Coronary artery (tissue), 2 donors: ENCODE data around the gene AP5S1.

Experiments
- DNase-seq: peaks from one replicate; pipeline ENCODE4 v3.0.0-alpha.2; 2017; ENCODE audit warnings: low spot score
- H3K27ac ChIP-seq, 2 donors: fragments of 200-600 bp; sonication (generic); one replicate each; pipeline ENCODE4 v1.5.1; 2016 to 2019
- H3K4me3 ChIP-seq: fragments of 200-600 bp; sonication (generic); 2 replicates; pipeline ENCODE4 v1.5.1; 2016; ENCODE audit warnings: mild to moderate bottlenecking, moderate library complexity
- CTCF ChIP-seq: fragments of 200-600 bp; sonication (generic); IDR thresholded peaks from one replicate; pipeline ENCODE4 v1.5.1; 2019; ENCODE audit warnings: antibody characterized with exemption

Gene AP5S1

GRCh38 chr20:3812975-3813847 lies 7.1 kb upstream of the AP5S1 start:
- Histone ChIP-seq H3K27ac (peak overlapping the region in 1 of 2 donors; percentile 93), H3K4me3 (no peak overlapping the region)
- no peak for TF ChIP-seq CTCF
- DNase-seq = no peak

- no peak for TF ChIP-seq CTCF
- no peak overlapping the region for H3K27ac ChIP-seq
- DNase-seq = no peak
- H3K4me3 ChIP-seq = no peak overlapping the region
Measured at GRCh38 chr20:3813848-3814581, 6.3 kb upstream of the AP5S1 start.

GRCh38 chr20:3814928-3815495 lies 5.3 kb upstream of the AP5S1 start:
- DNase-seq = no peak
- H3K27ac ChIP-seq = no peak overlapping the region
- no peak for TF ChIP-seq CTCF
- no peak overlapping the region for H3K4me3 ChIP-seq

GRCh38 chr20:3815703-3816315 lies 4.5 kb upstream of the AP5S1 start:
- no peak for TF ChIP-seq CTCF
- H3K27ac ChIP-seq = no peak overlapping the region

GRCh38 chr20:3818155-3819151 lies 1.9 kb upstream of the AP5S1 start:
- Histone ChIP-seq H3K27ac (peak overlapping the region in 1 of 2 donors; percentile 69), H3K4me3 (no peak overlapping the region)
- peak; percentile 19 for TF ChIP-seq CTCF
- DNase-seq = no peak

More at GRCh38 chr20:3815703-3816315, 4.5 kb upstream of the AP5S1 start:
- no peak overlapping the region for H3K4me3 ChIP-seq
- DNase-seq = no peak

- no peak for TF ChIP-seq CTCF
- peak; percentile 76 for DNase-seq
- Histone ChIP-seq H3K4me3 (peak overlapping the region; percentile 87), H3K27ac (peak overlapping the region; percentile 95 to 98)
Measured at GRCh38 chr20:3819411-3820047, 818 bp upstream of the AP5S1 start.
